ENCODE results near the gene GPX4. TPM values are rescaled to one million over a fixed set of nuclear protein-coding genes. Genes with fewer than 3 reads are reported as not detected.

Gene GPX4
- total and polyA plus RNA-seq, 10 of the 15 experiments (the other 5 are each of a cell fraction or from before 2014, with no cell fraction given) = 33.3 to 749 (median 297) TPM

DNA sequence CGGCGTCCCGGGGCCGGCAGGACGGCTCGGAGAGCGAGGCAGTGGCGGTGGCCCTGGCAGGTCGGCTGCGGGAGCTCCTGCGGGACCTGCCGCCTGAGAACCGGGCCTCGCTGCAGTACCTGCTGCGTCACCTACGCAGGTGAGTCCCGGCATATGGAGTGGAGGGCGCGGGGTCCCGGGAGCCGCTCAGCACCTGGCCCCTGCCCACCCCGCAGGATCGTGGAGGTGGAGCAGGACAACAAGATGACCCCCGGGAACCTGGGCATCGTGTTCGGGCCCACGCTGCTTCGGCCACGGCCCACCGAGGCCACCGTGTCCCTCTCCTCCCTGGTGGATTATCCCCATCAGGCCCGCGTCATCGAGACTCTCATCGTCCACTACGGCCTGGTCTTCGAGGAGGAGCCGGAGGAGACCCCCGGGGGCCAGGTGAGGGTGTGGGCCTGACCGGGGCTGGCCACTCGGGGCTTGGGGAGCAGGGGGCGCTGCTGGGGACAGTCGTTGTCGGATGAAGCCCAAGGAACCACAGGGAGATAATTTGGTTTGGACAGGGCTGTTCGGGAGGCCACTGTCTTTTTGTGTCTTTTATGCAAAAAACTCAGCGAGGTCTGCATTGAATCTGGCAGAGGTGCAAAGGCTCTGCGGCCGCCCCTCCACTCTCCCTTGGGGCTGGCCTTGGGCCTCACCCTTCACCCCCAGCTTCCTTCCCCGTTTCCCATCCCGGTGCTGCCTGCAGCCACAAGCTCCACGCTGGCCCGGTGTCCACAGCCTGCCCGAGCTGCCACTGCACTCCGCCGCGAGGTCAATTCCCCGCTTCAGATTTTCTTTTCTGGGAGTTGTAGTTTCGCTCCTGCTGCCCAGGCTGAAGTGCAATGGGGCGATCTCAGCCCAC lies 20.6 kb upstream of the GPX4 start (continued):
- TF ChIP-seq, protein P1, sequence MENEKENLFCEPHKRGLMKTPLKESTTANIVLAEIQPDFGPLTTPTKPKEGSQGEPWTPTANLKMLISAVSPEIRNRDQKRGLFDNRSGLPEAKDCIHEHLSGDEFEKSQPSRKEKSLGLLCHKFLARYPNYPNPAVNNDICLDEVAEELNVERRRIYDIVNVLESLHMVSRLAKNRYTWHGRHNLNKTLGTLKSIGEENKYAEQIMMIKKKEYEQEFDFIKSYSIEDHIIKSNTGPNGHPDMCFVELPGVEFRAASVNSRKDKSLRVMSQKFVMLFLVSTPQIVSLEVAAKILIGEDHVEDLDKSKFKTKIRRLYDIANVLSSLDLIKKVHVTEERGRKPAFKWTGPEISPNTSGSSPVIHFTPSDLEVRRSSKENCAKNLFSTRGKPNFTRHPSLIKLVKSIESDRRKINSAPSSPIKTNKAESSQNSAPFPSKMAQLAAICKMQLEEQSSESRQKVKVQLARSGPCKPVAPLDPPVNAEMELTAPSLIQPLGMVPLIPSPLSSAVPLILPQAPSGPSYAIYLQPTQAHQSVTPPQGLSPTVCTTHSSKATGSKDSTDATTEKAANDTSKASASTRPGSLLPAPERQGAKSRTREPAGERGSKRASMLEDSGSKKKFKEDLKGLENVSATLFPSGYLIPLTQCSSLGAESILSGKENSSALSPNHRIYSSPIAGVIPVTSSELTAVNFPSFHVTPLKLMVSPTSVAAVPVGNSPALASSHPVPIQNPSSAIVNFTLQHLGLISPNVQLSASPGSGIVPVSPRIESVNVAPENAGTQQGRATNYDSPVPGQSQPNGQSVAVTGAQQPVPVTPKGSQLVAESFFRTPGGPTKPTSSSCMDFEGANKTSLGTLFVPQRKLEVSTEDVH (IDR thresholded peaks at IDR 0.05; ENCODE audit: low read depth, partially characterized antibody) = no peak

DNA sequence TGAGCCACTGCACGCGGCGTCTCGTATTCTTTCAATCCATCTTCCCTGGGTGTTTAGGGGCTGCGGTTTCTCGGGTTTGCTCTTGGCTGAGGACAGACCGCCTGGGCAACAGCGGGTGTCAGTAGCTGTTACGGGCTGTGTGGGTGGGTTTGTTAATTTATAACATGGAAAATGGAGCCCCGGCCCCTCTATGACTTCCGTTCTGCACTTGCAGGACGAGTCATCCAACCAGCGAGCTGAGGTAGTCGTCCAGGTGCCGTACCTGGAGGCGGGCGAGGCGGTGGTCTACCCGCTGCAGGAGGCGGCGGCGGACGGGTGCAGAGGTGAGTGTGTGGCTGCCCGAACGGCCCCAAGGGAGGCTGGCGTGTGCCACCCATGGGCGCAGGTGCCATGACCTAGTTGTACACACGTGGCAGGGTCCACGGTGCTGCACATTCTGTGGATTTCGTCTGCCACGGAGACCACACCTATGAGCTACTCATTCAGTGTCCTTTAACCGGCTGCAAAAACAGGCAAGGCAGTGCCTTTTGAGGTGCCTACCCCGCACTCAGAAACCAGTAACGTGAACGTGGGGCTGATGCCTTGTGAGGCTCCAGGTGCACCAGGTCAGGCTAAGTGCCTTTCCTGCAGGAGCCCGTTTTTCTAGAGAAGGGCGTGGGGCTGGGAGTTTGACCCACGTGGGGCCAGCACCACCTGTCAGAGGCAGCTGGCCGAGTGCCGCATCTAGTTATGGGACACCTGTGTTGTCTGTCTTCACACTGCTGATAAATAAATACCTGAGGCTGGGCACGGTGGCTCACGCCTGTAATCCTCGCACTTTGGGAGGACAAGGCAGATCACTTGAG lies 19.5 kb upstream of the GPX4 start:
- Histone ChIP-seq H3K36me3 (ENCODE audit: control insufficient read depth in 2 of 2, insufficient read depth in 2 of 2, low read length in 1 of 2) (peaks cover 15 to 69% of the 10 kb centered on the region in 2 experiments), H3K27ac (ENCODE audit: control insufficient read depth, insufficient read depth) (no peak overlapping the region), H3K27me3 (replicated peaks in 1 of 2; ENCODE audit: control insufficient read depth in 2 of 2, insufficient read depth in 2 of 2, low read length in 1 of 2) (no peaks in the 10 kb centered on the region), H3K4me3 (no peak overlapping the region), H3K4me1 (ENCODE audit: control insufficient read depth, insufficient read depth, low read length) (peaks cover 30% of the 10 kb centered on the region), H3K4me2 (ENCODE audit: control insufficient read depth, insufficient read depth) (no peak overlapping the region), H3K9ac (ENCODE audit: control insufficient read depth, insufficient read depth, low read length) (no peak overlapping the region), H2AFZ (ENCODE audit: control insufficient read depth, low read depth, low read length) (no peak overlapping the region), H4K20me1 (ENCODE audit: control insufficient read depth, insufficient read depth) (no peaks in the 10 kb centered on the region; the same call in 1 of the 2 replicates), H3K79me2 (ENCODE audit: control insufficient read depth, insufficient read depth, low read length) (no peaks in the 10 kb centered on the region; the same call in 1 of the 2 replicates), H3K9me3 (replicated peaks; ENCODE audit: control insufficient read depth, insufficient read depth, low read length) (no peaks in the 10 kb centered on the region)
- RAD21 ChIA-PET (ENCODE audit: unreplicated experiment) = no interaction called here
- POLR2A ChIA-PET = interaction anchor here (1.3 to 1.7 kb wide), 2 partner anchors 10 to 12 kb away, joined by 3 to 5 read pairs; no protein-coding TSS in a partner anchor
- WGBS (ENCODE audit: insufficient coverage, insufficient replicate concordance, low lambda C conversion rate, missing lambda C conversion rate) = 65% methylated on average over 41 of the region's 43 CpGs
- no TSS peak for BruUV-seq (replicated peaks)
- intact Hi-C loops (cut with micrococcal nuclease; ENCODE audit: unreplicated experiment) (no loop called here), in situ Hi-C loops (cut with MboI) (no loop called here)
- FAIRE-seq (no peak), ATAC-seq (no peak), DNase-seq (ENCODE audit: low read depth, low spot score) (no peak)
- CTCF ChIA-PET = interaction anchor here (1.1 kb wide), 1 partner anchor 29 kb away, joined by 6 read pairs; no protein-coding TSS in a partner anchor
- TF ChIP-seq POLR2A (IDR thresholded peaks at IDR 0.05; ENCODE audit: low read depth, low read length) = peak; percentile 52; the same call in 1 of the 2 replicates
- TF ChIP-seq IKZF1 (conservative IDR thresholded peaks at IDR 0.05) = peak; percentile 63
- TF ChIP-seq, protein P2, sequence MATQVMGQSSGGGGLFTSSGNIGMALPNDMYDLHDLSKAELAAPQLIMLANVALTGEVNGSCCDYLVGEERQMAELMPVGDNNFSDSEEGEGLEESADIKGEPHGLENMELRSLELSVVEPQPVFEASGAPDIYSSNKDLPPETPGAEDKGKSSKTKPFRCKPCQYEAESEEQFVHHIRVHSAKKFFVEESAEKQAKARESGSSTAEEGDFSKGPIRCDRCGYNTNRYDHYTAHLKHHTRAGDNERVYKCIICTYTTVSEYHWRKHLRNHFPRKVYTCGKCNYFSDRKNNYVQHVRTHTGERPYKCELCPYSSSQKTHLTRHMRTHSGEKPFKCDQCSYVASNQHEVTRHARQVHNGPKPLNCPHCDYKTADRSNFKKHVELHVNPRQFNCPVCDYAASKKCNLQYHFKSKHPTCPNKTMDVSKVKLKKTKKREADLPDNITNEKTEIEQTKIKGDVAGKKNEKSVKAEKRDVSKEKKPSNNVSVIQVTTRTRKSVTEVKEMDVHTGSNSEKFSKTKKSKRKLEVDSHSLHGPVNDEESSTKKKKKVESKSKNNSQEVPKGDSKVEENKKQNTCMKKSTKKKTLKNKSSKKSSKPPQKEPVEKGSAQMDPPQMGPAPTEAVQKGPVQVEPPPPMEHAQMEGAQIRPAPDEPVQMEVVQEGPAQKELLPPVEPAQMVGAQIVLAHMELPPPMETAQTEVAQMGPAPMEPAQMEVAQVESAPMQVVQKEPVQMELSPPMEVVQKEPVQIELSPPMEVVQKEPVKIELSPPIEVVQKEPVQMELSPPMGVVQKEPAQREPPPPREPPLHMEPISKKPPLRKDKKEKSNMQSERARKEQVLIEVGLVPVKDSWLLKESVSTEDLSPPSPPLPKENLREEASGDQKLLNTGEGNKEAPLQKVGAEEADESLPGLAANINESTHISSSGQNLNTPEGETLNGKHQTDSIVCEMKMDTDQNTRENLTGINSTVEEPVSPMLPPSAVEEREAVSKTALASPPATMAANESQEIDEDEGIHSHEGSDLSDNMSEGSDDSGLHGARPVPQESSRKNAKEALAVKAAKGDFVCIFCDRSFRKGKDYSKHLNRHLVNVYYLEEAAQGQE (IDR thresholded peaks at IDR 0.05; ENCODE audit: low read depth, low read length) = no peak
- TF ChIP-seq POU2F2 (IDR thresholded peaks at IDR 0.05; ENCODE audit: borderline replicate concordance, low read depth, low read length) = peak; percentile 14; the same call in 1 of the 3 replicates
- TF ChIP-seq SP1 (IDR thresholded peaks at IDR 0.05; ENCODE audit: low read depth, low read length) = no peak
- peak; percentile 14 to 22; a peak in 1 of 4 replicates for TF ChIP-seq IKZF2 (IDR thresholded peaks at IDR 0.05)
- SMC1A ChIA-PET (ENCODE audit: uncharacterized antibody, unreplicated experiment) = interaction anchor here (1.0 kb wide), 1 partner anchor 26 kb away, joined by 3 read pairs; no protein-coding TSS in a partner anchor
